EL (cell line): ENCODE measurements around the gene KLC4.
A peak's percentile ranks its signal among the peaks of the same experiment; 100 is the strongest.
"Not testable (repeated sequence)": the region's sequence is repeated elsewhere in the genome, so short reads cannot be mapped to it uniquely, and the experiment has no call there.

Experiments
- DNase-seq: peaks from one replicate; pipeline ENCODE4 v3.0.0-alpha.2; 2016

The KLC4 gene

DNA sequence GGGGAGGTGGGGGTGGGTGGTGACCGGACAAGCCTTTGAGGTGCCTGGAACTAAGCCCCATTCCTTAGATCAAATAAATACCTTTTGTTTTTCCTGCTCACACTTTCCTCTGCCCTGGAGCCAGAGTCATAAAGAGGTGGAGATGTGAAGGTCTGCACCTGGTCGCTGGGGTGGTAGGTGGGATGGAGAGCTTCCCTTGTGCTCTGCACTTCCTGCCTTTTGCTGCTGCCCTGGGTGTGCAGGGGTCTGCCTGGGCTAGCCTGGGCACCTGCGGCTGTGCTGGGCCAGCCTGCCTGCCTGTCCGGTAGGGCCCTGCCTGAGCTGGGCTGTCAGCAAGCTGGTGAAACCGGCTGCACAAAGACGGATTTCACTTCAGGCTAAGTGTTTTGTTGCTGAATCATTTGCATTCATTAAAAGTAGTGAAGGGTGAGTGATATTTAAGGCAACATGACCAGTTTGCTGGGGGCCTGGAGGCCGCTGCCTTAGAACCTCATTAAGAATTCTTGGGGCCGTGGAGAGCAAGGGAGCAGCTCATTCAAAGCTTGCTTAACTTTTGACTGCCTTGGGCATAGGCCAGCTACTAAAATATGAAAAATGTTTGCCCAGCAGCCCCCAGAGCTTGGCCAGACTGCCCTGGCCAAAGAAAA lies 37.1 kb downstream of the KLC4 start:
- peak; percentile 96 for DNase-seq

DNA sequence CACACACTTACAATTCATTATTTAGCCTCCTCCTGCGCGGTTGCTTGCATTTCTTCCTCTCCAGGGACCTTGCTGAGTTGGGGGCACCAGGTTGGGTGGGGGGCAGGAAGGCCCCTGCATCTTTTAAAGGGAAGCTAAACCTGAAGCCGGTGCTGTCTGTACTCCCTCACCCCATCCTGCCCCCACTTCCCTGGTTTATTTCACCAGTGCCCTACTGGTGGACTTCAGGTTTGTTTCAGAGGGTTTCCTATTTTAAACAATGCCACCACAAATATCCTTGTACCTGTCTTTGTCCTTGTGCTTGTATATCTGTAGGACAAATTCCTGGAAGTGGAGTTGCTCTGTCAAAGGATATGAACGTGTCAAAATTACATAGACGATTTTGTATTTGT lies 37.7 kb downstream of the KLC4 start:
- no peak for DNase-seq

DNA sequence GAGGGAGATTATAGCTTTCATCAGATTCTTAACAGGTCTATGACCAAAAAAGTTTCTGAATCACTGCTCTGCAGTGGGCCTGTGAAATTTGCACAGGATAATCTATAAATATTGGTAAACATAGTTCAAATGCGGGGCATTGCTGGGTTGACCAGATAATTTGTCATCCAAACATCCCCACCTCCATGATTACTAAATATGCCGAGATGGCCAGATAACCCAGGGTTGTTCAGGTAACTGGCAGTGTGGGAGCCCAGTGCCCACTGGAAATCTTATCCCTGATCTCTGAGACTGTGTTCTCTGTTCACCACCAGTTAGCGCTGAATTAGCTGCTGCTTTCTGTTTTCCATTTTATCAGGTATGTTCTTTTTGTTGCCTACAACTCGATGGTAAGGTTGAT lies 38.1 kb downstream of the KLC4 start:
- no peak for DNase-seq

- DNase-seq, result no peak
Observed at GRCh38 chr6:43101497-43101896, 42.1 kb downstream of the KLC4 start.

GRCh38 chr6:43103253-43103876 lies 43.9 kb downstream of the KLC4 start:
- DNase-seq, result no peak

DNA sequence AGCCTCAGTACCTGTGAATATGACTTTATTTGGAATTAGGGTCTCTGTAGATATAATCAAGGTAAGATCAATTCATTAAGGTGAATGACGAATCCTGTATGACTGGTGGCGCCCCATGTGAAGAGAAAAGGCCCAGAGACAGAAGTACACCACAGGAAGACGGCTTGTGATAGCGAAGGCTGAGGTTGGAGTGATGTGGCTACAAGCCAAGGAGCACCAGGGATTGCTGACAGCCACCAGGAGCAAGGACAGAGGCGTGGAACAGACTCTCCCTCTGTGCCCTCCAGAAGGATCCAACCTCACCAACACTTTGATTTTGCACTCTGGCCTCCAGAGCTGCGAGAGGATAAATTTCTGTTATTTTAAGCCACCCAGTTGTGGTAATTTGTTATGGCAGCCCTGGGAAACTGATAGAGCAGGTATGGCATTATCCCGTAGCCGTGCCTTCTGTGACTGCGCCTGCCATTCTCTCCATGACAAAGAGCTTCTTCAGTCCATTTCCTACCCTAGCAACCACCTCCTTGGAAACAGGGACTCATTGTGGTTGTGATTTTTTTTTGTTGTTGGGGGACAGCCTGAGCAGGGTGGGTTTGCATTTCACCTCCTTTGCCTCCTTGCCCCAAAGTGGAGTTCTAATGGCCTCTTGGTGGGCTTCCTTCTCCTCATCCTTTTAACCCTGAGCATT lies 46.2 kb downstream of the KLC4 start:
- DNase-seq, result no peak

GRCh38 chr6:43107344-43108062 lies 48.1 kb downstream of the KLC4 start:
- no peak for DNase-seq

GRCh38 chr6:43113431-43114260 lies 54.2 kb downstream of the KLC4 start:
- DNase-seq, result no peak

DNA sequence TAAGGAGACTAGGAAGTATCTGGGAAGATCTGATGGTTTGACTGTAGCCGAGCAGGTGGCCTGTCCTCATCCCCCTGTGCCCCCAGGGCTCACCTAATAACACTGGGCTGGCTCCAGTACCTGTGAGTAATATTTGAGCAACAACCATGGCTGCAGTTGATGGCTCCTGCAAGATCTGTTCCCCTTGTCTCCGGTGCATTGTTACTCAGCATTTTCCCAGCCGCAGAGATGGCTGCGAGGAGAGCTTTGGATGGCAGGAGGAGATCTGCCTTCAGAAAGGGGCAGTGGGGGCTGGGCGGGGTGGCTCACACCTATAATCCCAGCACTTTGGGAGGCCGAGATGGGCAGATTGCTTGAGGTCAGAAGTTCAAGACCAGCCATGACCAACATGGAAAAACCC lies 55.9 kb downstream of the KLC4 start:
- no peak for DNase-seq

DNA sequence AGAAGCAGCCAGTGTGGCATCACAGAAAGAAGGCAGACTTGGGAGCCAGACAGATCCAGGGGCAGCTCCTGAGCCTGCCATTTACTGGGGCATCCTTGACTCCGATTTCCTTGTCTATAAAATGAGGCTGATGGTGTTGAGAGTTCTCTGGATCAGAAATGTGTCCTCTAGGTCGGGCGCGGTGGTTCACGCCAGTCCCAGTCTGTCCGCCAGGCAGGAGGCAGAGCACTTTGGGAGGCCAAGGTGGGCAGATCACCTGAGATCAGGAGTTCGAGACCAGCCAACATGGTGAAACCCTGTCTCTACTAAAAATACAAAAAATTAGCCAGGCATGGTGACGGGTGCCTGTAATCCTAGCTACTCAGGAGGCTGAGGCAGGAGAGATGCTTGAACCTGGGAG lies 58.0 kb downstream of the KLC4 start:
- DNase-seq, result not testable (repeated sequence)

- no peak for DNase-seq
Observed at GRCh38 chr6:43119482-43119881, 60.1 kb downstream of the KLC4 start.

DNA sequence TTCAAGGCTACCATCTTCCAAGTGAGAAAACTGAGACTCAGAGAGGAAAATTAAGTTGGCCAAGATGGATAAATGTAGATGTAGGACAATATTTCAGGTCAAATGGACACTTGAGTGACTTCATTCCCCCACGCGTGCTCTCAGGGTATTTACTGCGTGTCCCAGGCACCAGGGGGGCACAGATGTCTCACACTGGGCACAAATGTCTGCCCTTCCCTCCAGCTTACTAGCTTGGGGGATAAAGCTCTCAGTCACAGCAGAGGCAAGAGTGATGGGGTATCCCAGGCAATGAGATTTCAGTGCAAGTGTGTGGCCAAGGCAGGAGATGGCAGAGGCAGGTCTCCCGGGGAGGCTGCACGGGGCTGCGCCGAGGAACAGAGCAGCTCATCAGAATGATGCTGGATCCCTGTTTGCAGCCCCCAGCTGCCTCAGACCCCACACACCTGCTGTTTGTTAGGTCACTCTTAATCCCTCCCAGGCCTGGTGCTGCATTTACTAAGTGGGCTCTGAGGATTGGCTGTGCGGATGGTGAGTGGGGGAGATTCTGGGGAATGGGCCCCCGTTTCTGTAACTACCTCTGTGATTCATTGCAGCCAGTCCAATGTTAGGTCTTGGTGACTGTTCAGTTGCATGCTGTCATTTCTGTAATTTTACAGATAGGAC lies 60.8 kb downstream of the KLC4 start:
- no peak for DNase-seq

GRCh38 chr6:43120944-43121913 lies 61.8 kb downstream of the KLC4 start:
- DNase-seq, result peak; percentile 99

- DNase-seq, result no peak
Observed at GRCh38 chr6:43122146-43122545, 62.7 kb downstream of the KLC4 start.

DNA sequence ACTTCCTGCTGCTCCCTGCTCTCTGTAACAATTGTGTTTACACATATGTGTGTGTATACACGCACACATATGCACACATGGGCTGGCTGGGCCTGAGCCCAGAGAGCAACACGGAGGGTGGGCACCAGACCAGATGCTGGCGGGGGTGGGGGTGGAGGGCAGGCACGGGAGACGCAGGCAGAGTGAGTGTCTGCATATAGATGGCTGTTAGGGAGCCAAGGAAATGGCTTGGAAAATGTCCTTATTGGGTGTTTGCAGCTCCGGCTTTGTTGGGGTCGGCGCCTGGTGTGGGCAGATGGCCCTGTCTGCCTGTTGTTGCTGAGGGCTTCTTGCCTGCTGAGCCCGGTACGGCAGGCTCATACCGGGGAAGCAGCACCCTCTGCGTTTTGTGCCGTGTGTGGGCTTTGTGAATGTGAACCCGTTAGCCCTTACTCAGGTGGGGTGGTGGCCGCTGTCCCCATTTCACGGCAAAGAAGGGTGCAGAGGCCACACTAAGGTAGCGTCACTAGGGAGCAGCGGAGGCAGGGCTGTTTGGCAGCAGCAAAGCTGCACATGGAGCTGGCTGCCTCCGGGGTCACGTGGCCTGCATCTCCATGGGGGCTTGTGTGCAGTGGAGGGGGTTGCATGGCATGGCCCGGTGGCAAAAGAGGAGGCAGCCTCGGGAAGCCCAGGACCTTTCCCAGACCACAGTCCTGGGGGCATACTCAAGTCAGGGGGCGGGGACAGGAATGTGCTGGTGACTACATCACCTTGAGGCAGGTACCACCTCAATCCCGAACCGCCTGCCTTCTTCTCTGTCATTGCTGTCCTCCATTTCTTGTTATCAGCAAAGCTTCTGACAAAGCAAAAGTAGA lies 64.3 kb downstream of the KLC4 start:
- DNase-seq, result no peak

- no peak for DNase-seq
Observed at GRCh38 chr6:43124481-43124880, 65.0 kb downstream of the KLC4 start.
